NCI-H1694 treated with DMSO at 0.1 percent for 48 hours (cell line): Measurements from ENCODE around the gene MAGEA6.
"Not testable (repeated sequence)": the region's sequence is repeated elsewhere in the genome, so short reads cannot be mapped to it uniquely, and the experiment has no call there.

Source experiments
- DNase-seq: peaks from one replicate; lab custom pipeline; 2025; lab: John Stamatoyannopoulos, UW

MAGEA6 gene, protein sequence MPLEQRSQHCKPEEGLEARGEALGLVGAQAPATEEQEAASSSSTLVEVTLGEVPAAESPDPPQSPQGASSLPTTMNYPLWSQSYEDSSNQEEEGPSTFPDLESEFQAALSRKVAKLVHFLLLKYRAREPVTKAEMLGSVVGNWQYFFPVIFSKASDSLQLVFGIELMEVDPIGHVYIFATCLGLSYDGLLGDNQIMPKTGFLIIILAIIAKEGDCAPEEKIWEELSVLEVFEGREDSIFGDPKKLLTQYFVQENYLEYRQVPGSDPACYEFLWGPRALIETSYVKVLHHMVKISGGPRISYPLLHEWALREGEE

DNA sequence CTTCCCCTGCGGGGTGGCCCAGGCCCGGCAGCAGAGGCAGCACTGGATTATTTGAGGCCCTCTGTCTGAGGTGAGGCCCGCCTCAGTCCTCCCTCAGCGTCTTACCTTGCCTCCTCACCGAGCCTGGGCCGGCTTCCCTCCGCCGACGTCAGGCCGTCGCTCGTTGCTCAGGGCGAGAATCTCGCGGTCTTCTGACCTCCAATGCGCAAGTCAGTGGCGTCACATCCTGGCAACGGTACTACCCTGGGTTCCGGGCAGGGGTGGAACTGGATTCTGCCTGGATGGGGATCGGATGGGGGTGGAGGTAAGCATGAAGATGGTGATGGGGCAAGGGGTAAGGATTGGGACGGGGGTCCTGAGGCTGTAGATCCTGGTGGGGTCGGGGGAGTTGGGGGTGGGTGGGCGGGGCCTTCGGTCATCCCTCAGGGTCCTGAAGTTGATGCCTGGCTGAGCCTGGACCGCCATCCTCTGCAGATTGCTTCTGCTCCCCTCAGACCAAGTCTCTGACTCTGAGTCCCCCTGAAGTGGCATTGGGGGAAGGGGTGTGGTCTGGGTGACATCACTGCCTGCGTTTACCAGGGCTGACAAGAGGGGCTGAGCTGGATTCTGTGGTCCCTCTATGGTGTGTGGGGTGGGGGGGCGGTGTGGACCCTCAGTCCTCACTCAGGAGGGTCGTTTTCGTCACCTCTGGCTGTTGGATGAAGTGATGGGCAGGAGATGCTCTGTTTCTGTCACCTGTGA, at the start of gene MAGEA6:
Gene MAGEA6, minus strand, starts transcription at position 141 of the 741 bp plus-strand sequence. CDS start 2,039 bp downstream, outside the sequence.
- DNase-seq = not testable (repeated sequence)

DNA sequence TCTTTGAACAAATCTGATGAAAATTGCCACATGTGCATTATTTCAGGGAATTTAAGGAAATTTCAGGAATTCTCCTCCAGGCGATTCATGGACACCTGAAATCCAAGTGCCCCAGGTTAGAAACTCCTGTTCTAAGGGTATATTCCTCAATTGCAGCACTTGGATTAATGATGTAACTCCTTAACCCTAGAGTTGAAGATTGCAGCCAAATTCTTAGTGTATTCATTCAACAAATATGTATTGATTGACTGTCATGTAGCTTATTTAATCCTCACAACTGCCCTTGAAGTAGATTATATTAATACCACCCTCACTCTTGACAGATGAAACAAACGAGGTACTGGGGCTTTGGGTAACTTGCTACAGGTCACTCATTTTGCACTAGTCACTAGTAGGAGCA, 49.8 kb upstream of the MAGEA6 start:
- no peak for DNase-seq

DNA sequence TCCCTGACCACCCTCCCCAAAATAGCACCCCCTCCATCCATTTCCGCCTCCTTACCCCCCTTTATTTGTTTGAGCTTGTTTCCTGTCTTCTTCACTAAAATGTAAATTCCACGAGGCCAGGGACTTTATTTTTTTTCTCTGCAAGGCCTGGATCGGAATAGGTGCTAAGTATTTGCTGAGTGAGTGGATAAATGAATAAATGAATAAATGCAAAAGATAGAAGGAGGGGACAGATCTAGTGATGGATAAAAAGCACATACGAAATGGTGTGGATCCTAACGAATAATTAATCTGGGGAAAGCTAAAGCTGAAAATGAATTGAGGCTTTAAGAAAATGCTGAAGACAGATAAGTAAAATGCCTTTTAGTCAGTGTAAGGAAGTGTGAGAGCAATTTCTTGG, 48.9 kb upstream of the MAGEA6 start:
- no peak for DNase-seq

DNA sequence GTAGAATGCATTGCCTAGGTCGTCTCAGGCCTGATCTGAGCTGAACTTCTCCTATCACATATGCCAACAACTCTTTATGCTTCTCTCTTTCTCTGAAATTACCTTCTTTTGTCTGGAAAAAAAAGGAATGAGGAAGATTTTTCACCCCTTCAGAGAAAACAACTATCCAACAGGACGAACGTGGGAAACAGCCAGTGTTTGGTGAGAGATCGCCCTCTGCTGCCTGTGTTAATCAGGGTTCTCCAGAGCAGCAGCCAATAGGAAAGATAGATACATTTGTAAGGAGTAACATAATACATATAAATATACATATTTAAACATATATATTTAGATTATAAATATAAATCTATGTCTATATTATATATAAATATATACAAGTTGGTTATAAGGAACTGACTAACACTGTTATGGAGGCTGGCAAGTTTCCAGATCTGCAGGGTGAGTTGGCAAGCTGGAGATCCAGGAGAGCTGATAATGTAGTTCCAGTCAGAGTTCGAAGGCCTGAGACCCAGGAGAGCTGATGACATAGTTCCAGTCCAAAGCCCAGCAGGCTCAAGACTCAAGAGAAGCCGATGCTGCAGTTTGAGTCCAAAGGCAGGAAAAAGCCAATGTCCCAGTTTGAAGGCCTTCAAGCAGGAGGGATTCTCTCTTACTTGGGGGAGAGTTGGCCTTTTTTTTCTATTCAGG, 47.7 kb upstream of the MAGEA6 start:
- DNase-seq = peak; percentile 37

DNA sequence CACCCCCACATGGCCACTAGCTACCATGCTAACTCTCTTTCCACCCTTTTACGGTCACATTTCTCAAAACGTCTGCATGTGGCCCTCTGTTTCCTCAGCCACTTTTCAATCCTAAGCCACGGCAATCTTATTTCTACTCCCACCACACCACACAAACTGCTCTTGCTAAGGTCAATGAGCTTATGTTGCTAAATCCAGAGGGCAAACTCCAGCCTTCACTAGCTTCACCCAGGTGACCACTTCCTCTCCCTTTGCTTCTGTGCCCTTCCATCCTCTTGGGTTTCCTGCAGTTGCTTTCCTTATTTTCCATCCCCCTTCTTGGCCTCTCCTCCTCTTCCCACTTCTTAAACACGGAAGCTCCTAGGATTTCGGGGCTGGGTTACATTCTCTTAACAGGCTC, 44.6 kb upstream of the MAGEA6 start:
- no peak for DNase-seq

DNA sequence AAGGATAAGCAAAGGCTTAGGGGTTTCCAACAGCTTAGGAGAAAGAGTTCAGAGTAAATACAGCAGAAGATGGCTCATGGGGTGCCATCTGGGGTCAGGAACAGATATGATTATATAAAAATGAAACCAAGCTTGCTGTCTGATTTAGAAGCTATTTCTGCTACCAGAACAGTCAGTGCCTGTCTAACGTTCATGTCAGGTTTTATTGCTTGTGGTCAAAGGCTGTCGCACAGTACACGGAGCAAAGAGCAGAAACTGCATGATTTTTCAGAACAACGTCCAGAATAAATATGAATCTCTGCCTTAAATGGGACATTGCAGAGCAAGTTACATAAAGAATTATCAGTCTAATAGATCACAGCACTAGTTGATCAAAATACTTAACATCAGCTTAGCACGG, 43.7 kb upstream of the MAGEA6 start:
- DNase-seq = no peak

DNA sequence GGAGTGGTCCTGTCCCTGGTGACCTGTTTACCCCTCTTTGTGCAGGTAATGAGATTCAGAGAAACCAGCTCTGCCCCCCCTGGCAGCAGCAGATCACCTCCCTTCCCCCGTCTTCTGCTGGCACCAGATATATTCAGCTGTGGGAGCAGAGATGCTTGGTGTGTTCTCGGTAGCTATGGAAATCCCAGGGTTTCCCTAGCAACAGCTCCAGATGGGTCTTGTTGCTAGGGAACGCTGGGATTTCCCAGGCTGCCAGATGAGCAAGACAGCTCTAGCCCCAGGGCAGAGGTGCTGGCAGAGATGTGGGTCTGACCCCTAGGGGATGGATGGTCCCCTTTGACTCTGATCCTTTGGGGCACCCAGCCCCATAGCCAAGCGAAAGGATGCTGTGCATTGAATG, 40.9 kb upstream of the MAGEA6 start:
- DNase-seq = peak; percentile 1

DNA sequence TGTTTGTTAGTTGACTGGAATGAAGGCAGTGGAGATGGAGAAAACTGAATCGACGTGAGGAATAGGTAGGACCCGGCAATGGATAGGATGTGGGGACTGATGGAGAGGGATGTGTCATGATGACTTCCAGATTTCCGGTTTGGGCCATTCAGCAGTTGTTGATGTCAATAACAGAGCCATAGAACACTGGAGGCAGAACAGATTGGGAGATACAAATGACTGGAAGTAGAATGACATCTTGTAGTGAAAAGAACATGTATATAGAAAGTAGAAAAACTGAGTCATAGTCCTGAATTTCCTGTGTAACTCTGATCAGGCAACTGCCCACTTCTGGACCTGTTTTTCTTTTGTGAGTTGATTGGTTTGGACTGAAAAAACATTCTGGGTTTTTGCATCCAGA, 36.5 kb upstream of the MAGEA6 start:
- no peak for DNase-seq

DNA sequence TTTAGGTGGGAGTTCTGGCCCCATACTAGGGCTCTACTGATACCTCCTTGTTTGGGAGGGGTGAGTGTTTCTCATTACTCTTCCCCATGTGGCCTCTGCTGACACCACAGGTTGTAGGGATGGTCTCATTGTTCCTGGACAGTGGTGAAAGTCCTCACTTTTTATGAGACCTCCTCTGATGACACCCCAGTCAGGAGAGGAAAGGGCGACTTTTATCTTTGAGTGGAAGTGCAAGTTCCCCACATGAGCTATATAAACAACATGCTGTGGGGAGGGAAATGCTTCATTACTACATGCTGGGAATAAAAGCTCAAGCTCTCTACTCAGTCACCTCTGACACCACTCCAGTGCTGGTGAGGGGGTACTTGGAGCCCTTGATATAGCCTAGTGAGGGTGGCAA, 29.5 kb upstream of the MAGEA6 start:
- no peak for DNase-seq

DNA sequence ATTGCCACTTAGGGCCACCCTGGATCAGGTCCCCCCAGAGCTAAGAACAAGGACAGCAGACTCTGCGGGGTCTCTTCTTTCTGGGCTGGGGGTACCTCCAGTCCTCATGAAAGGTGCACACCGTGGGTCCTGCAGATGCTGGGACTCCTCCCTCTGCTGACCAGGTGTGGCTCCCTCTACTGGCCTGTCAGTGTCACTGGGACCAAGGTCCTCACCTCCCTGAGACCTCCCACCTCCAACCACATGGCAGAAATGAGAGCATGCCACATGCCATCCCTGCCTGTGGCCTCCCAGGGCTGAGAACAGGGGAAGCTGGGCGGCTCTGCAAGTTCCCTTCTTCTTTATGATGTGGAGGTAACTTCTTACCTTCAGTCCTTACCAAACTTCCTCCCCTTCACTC, 17.6 kb upstream of the MAGEA6 start:
- DNase-seq = not testable (repeated sequence)

DNA sequence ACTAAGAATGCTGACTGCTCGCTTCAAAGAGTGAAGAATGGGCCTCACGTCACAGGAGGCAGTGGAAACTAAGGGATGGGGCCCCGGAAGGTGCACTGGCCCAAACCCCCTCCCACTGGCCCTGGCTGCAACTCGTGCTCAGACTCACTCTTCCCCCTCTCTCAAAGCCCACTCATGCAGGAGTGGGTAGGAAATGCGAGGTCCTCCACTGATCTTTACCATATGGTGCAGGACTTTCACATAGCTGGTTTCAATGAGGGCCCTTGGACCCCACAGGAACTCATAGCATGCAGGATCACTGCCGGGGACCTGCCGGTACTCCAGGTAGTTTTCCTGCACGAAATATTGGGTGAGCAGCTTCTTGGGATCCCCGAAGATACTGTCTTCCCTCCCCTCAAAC, 2.9 kb downstream of the MAGEA6 start:
- DNase-seq = not testable (repeated sequence)

DNA sequence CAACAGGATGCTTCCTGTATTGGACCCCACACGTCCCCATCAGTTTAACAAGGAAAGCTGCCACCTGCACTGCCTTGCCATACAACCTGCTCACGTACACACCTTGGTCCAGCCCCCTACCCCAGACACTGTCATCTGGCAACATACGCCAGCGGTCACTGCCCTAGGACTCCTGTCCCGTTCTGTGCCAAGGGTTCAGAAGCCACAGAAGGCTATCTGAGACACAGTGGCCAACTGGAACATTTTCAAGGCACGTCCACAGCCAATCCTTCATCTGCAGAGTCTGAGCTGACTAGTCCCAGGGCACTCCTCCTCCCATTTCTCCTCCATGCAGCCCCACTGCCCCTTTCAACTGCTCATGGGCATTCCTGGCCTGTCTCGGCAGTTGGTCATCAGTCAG, 7.9 kb downstream of the MAGEA6 start:
- not testable (repeated sequence) for DNase-seq

DNA sequence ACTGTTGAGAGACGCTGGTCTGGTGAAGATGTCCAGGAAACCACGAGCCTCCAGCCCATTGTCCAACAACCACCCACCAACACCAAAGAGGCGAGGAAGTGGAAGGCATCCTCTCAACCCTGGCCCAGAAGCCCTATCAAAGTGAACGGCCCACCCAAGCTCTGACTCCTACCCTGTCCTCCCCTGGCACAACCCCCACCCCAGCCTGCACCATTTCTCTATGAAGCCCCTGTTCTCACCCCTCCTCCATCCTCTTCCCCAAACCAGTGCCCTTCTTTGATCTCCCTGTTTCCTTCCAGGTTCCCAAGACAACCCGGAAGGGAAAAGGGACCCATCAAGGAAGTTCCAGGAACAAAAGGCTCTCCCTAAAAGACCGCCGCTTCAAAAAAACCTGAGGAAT, 9.9 kb downstream of the MAGEA6 start:
- not testable (repeated sequence) for DNase-seq

DNA sequence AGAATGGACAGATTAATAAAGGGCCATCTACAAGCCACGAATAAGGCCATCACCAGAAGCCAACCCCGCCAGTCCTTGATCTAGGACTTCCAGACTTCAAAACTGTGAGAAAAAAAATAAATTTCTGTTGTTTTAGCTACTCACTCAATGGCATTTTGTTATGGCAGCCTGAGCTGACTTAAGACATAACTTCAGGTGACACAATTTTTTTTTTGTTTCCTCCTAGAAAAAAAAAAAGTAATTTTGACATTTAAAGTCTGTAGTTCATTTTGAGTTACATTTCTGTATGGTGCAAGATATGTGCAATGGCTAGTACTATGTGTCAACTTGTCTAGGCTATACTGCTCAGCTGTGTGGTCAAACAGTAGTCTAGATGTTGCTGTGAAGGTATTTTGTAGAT, 10.6 kb downstream of the MAGEA6 start, which contains the start of gene CSAG3:
Gene CSAG3, plus strand, starts transcription at position 301 of the 400 bp plus-strand sequence.
- DNase-seq = not testable (repeated sequence)

DNA sequence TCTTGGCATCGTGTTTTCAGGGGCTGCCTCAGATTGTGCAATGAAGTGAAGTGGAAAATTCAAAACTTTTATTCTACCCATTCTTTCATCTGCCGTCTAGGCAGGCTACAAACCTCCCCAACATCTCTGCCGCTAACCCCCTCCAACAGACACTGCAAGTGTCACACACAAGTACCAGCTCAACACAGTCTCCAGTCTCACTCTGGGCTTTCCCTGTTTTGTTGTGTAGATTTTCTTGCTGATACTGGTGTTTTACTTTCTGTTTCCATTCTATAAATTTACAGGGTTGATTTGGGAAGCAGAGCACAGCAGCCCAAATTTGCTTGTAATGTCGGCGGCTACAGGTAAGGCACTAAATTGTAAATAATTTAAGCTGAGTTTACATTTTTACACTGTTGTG, 14.6 kb downstream of the MAGEA6 start:
- DNase-seq = not testable (repeated sequence)

DNA sequence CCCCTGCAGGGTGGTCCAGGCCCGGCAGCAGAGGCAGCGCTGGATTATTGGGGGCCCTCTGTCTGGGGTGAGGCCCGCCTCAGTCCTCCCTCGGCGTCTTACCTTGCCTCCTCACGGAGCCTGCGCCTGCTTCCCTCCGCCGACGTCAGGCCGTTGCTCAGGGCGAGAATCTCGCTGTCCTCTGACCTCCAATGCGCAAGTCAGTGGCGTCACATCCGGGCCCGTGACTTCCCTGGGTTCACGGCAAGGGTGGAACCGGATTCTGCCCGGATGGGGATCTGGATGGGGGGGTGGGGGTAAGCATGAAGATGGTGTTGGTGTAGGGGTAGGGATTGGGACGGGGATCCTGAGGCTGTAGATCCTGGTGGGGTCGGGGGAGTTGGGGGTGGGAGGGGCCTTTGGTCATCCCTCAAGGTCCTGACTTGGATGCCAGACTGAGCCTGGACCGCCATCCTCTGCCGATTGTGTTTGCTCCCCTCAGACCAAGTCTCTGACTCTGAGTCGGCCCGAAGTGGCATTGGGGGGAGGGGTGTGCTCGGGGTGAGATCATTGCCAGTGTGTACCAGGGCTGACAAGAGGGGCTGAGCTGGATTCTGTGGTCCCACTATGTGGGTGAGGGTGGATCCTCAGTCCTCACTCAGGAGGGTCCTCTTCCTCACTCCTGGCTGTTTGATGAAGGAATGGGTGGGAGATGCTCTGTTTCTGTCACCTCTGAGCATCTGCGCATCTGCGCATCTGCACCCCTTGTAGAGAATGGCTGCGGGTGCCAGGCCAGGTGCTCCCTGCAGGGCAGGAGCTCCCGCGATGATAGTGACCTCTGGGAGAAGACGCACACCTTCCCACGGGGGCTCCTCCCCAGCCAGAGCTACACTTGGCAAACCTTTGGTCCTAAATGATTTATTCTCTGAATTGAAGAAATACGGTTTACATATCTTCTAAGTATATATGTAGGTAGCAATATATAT, 15.5 kb downstream of the MAGEA6 start, which contains the start of gene MAGEA2:
Gene MAGEA2, minus strand, starts transcription at position 157 of the 965 bp plus-strand sequence. CDS start 2,479 bp downstream, outside the sequence.
- DNase-seq = not testable (repeated sequence)

DNA sequence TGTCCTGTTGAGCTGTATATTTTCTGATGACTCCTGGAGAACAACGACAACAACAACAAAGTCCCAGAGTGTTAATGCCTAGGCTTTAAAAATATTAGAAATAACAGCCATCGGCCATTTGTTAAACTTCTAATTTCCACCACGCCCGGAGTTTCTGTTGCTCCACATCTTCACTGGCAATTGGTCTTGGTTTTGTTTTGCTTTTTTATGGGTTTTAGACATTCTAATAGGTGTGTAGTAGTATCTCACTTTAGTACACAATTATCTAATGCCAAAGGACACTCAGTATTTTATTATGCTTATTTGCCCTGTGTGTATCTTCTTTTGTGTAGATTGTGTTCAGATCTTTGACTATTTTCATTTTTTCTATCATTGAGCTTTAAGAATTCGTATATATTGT, 30.9 kb downstream of the MAGEA6 start:
- DNase-seq = no peak

DNA sequence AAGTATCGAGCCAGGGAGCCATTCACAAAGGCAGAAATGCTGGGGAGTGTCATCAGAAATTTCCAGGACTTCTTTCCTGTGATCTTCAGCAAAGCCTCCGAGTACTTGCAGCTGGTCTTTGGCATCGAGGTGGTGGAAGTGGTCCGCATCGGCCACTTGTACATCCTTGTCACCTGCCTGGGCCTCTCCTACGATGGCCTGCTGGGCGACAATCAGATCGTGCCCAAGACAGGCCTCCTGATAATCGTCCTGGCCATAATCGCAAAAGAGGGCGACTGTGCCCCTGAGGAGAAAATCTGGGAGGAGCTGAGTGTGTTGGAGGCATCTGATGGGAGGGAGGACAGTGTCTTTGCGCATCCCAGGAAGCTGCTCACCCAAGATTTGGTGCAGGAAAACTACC, 33.0 kb downstream of the MAGEA6 start:
- not testable (repeated sequence) for DNase-seq

DNA sequence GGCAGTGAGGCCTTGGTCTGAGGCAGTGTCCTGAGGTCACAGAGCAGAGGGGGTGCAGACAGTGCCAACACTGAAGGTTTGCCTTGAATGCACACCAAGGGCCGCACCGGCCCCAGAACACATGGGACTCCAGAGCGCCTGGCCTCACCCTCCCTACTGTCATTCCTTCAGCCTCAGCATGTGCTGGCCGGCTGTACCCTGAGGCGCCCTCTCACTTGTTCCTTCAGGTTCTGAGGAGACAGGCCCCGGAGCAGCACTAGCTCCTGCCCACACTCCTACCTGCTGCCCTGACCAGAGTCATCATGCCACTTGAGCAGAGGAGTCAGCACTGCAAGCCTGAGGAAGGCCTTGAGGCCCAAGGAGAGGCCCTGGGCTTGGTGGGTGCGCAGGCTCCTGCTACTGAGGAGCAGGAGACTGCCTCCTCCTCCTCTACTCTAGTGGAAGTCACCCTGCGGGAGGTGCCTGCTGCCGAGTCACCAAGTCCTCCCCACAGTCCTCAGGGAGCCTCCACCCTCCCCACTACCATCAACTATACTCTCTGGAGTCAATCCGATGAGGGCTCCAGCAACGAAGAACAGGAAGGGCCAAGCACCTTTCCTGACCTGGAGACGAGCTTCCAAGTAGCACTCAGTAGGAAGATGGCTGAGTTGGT, 33.5 kb downstream of the MAGEA6 start:
- no peak for DNase-seq

DNA sequence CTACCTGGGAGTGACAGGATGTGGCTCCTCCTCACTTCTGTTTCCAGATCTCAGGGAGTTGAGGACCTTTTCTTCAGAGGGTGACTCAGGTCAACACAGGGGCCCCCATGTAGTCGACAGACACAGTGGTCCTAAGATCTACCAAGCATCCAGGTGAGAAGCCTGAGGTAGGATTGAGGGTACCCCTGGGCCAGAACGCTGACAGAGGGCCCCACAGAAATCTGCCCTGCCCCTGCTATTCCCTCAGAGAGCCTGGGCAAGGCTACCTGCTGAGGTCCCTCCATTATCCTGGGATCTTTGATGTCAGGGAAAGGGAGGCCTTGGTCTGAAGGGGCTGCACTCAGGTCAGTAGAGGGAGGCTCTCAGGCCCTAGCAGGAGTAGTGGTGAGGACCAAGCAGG, 34.4 kb downstream of the MAGEA6 start:
- no peak for DNase-seq
